ENCODE results near the gene SMC4.

Gene SMC4

GRCh38 chr3:160464321-160464720 is 64.9 kb downstream of the SMC4 start:
- H3K14ac ChIP-seq (ENCODE audit: low read length) = no peak overlapping the region
- H2AFZ ChIP-seq (ENCODE audit: insufficient read depth, low read length, poor library complexity) = no peak overlapping the region
- no peak overlapping the region for H2BK12ac ChIP-seq (ENCODE audit: low read length)
- no CpG with 5 or more reads among the region's 2 CpGs for WGBS (ENCODE audit: extremely low coverage, insufficient coverage, insufficient read length)
- peaks cover 3% of the 10 kb centered on the region for H3K9me3 ChIP-seq (ENCODE audit: insufficient read depth, low read depth, low read length)
- H3K4me1 ChIP-seq (ENCODE audit: control insufficient read depth in 1 of 2, insufficient read depth in 2 of 2, low read length in 2 of 2) = no peaks in the 10 kb centered on the region
- no peak overlapping the region for H4K91ac ChIP-seq (ENCODE audit: low read depth, low read length)
- no peak overlapping the region for H3K9ac ChIP-seq (ENCODE audit: low read length)
- no peaks in the 10 kb centered on the region for H3K79me1 ChIP-seq (ENCODE audit: low read length)
- no peak overlapping the region for H2BK120ac ChIP-seq (ENCODE audit: insufficient read depth, low read length, poor library complexity)
- H3K4me3 ChIP-seq (ENCODE audit: low read depth, low read length) = no peak overlapping the region
- H2BK5ac ChIP-seq (ENCODE audit: low read depth, low read length, poor library complexity) = no peak overlapping the region
- no peak overlapping the region for H3K27ac ChIP-seq (ENCODE audit: low read depth, low read length)
- H3K4ac ChIP-seq (ENCODE audit: low read depth, low read length) = no peak overlapping the region
- no peaks in the 10 kb centered on the region for H3K79me2 ChIP-seq (ENCODE audit: control insufficient read depth, insufficient read depth, low read length, poor library complexity)
- H3K23ac ChIP-seq (ENCODE audit: low read length) = no peak overlapping the region
- no peaks in the 10 kb centered on the region for H3K27me3 ChIP-seq (ENCODE audit: insufficient read depth, low read length)
- no peak overlapping the region for H4K8ac ChIP-seq (ENCODE audit: low read depth, low read length)
- no peak overlapping the region for H2AK5ac ChIP-seq (ENCODE audit: low read length)
- H3K4me2 ChIP-seq (ENCODE audit: low read length) = no peak overlapping the region
- DNase-seq = no peak
- H3K36me3 ChIP-seq (ENCODE audit: control insufficient read depth in 1 of 2, insufficient read depth in 2 of 2, low read length in 2 of 2) = no peaks in the 10 kb centered on the region
- no peak overlapping the region for H3K18ac ChIP-seq (ENCODE audit: low read length)
- H4K12ac ChIP-seq (ENCODE audit: low read depth, low read length) = no peak overlapping the region

- DNase-seq = no peak
- no peak overlapping the region for H2BK12ac ChIP-seq (ENCODE audit: low read length)
- no peaks in the 10 kb centered on the region for H3K4me1 ChIP-seq (ENCODE audit: control insufficient read depth in 1 of 2, insufficient read depth in 2 of 2, low read length in 2 of 2)
- WGBS (ENCODE audit: extremely low coverage, insufficient coverage, insufficient read length) = no CpG with 5 or more reads among the region's 1 CpG
- no peaks in the 10 kb centered on the region for H3K36me3 ChIP-seq (ENCODE audit: control insufficient read depth in 1 of 2, insufficient read depth in 2 of 2, low read length in 2 of 2)
- H2BK5ac ChIP-seq (ENCODE audit: low read depth, low read length, poor library complexity) = no peak overlapping the region
- H3K9ac ChIP-seq (ENCODE audit: low read length) = no peak overlapping the region
- H3K79me2 ChIP-seq (ENCODE audit: control insufficient read depth, insufficient read depth, low read length, poor library complexity) = no peaks in the 10 kb centered on the region
- no peak overlapping the region for H4K91ac ChIP-seq (ENCODE audit: low read depth, low read length)
- no peak overlapping the region for H3K4ac ChIP-seq (ENCODE audit: low read depth, low read length)
- H2BK120ac ChIP-seq (ENCODE audit: insufficient read depth, low read length, poor library complexity) = no peak overlapping the region
- no peak overlapping the region for H3K23ac ChIP-seq (ENCODE audit: low read length)
- H3K27ac ChIP-seq (ENCODE audit: low read depth, low read length) = no peak overlapping the region
- no peak overlapping the region for H2AK5ac ChIP-seq (ENCODE audit: low read length)
- no peaks in the 10 kb centered on the region for H3K27me3 ChIP-seq (ENCODE audit: insufficient read depth, low read length)
- no peak overlapping the region for H2AFZ ChIP-seq (ENCODE audit: insufficient read depth, low read length, poor library complexity)
- no peak overlapping the region for H3K18ac ChIP-seq (ENCODE audit: low read length)
- H3K9me3 ChIP-seq (ENCODE audit: insufficient read depth, low read depth, low read length) = peaks cover 3% of the 10 kb centered on the region
- no peak overlapping the region for H3K4me2 ChIP-seq (ENCODE audit: low read length)
- no peak overlapping the region for H4K12ac ChIP-seq (ENCODE audit: low read depth, low read length)
- H4K8ac ChIP-seq (ENCODE audit: low read depth, low read length) = no peak overlapping the region
- H3K14ac ChIP-seq (ENCODE audit: low read length) = no peak overlapping the region
- no peaks in the 10 kb centered on the region for H3K79me1 ChIP-seq (ENCODE audit: low read length)
- no peak overlapping the region for H3K4me3 ChIP-seq (ENCODE audit: low read depth, low read length)
Observed at GRCh38 chr3:160464971-160465370, 65.5 kb downstream of the SMC4 start.

- H3K9ac ChIP-seq (ENCODE audit: low read length) = no peak overlapping the region
- H2AK5ac ChIP-seq (ENCODE audit: low read length) = no peak overlapping the region
- no CpG with 5 or more reads among the region's 5 CpGs for WGBS (ENCODE audit: extremely low coverage, insufficient coverage, insufficient read length)
- no peaks in the 10 kb centered on the region for H3K27me3 ChIP-seq (ENCODE audit: insufficient read depth, low read length)
- H3K14ac ChIP-seq (ENCODE audit: low read length) = no peak overlapping the region
- H3K36me3 ChIP-seq (ENCODE audit: control insufficient read depth in 1 of 2, insufficient read depth in 2 of 2, low read length in 2 of 2) = no peaks in the 10 kb centered on the region
- H2BK12ac ChIP-seq (ENCODE audit: low read length) = no peak overlapping the region
- H2BK120ac ChIP-seq (ENCODE audit: insufficient read depth, low read length, poor library complexity) = no peak overlapping the region
- H3K79me1 ChIP-seq (ENCODE audit: low read length) = no peaks in the 10 kb centered on the region
- no peak overlapping the region for H3K27ac ChIP-seq (ENCODE audit: low read depth, low read length)
- no peak overlapping the region for H4K8ac ChIP-seq (ENCODE audit: low read depth, low read length)
- no peak overlapping the region for H3K23ac ChIP-seq (ENCODE audit: low read length)
- H3K4me3 ChIP-seq (ENCODE audit: low read depth, low read length) = no peak overlapping the region
- H3K4me1 ChIP-seq (ENCODE audit: control insufficient read depth in 1 of 2, insufficient read depth in 2 of 2, low read length in 2 of 2) = no peaks in the 10 kb centered on the region
- no peak for DNase-seq
- no peak overlapping the region for H3K18ac ChIP-seq (ENCODE audit: low read length)
- H4K12ac ChIP-seq (ENCODE audit: low read depth, low read length) = no peak overlapping the region
- H3K4me2 ChIP-seq (ENCODE audit: low read length) = no peak overlapping the region
- H2BK5ac ChIP-seq (ENCODE audit: low read depth, low read length, poor library complexity) = no peak overlapping the region
- H2AFZ ChIP-seq (ENCODE audit: insufficient read depth, low read length, poor library complexity) = no peak overlapping the region
- H3K9me3 ChIP-seq (ENCODE audit: insufficient read depth, low read depth, low read length) = peaks cover 4% of the 10 kb centered on the region
- no peaks in the 10 kb centered on the region for H3K79me2 ChIP-seq (ENCODE audit: control insufficient read depth, insufficient read depth, low read length, poor library complexity)
- H3K4ac ChIP-seq (ENCODE audit: low read depth, low read length) = no peak overlapping the region
- no peak overlapping the region for H4K91ac ChIP-seq (ENCODE audit: low read depth, low read length)
Observed at GRCh38 chr3:160470181-160470580, 70.7 kb downstream of the SMC4 start.

GRCh38 chr3:160471892-160472291 is 72.4 kb downstream of the SMC4 start:
- Histone ChIP-seq H4K8ac (ENCODE audit: low read depth, low read length) (no peak overlapping the region), H3K14ac (ENCODE audit: low read length) (no peak overlapping the region), H4K91ac (ENCODE audit: low read depth, low read length) (no peak overlapping the region), H3K36me3 (ENCODE audit: control insufficient read depth in 1 of 2, insufficient read depth in 2 of 2, low read length in 2 of 2) (no peaks in the 10 kb centered on the region), H3K79me2 (ENCODE audit: control insufficient read depth, insufficient read depth, low read length, poor library complexity) (no peaks in the 10 kb centered on the region), H3K4me2 (ENCODE audit: low read length) (no peak overlapping the region), H3K4me1 (ENCODE audit: control insufficient read depth in 1 of 2, insufficient read depth in 2 of 2, low read length in 2 of 2) (no peaks in the 10 kb centered on the region), H2BK5ac (ENCODE audit: low read depth, low read length, poor library complexity) (no peak overlapping the region), H3K9me3 (ENCODE audit: insufficient read depth, low read depth, low read length) (peaks cover 4% of the 10 kb centered on the region), H4K12ac (ENCODE audit: low read depth, low read length) (no peak overlapping the region), H3K18ac (ENCODE audit: low read length) (no peak overlapping the region), H2BK120ac (ENCODE audit: insufficient read depth, low read length, poor library complexity) (no peak overlapping the region), H3K27me3 (ENCODE audit: insufficient read depth, low read length) (no peaks in the 10 kb centered on the region), H3K23ac (ENCODE audit: low read length) (no peak overlapping the region), H3K27ac (ENCODE audit: low read depth, low read length) (no peak overlapping the region), H3K9ac (ENCODE audit: low read length) (no peak overlapping the region), H3K4ac (ENCODE audit: low read depth, low read length) (no peak overlapping the region), H3K4me3 (ENCODE audit: low read depth, low read length) (no peak overlapping the region), H3K79me1 (ENCODE audit: low read length) (no peaks in the 10 kb centered on the region), H2BK12ac (ENCODE audit: low read length) (no peak overlapping the region), H2AFZ (ENCODE audit: insufficient read depth, low read length, poor library complexity) (no peak overlapping the region), H2AK5ac (ENCODE audit: low read length) (no peak overlapping the region)
- DNase-seq = no peak
- WGBS (ENCODE audit: extremely low coverage, insufficient coverage, insufficient read length) = no CpG with 5 or more reads among the region's 2 CpGs
